Osteoblast (primary cell): ENCODE results near the gene NUP62. TPM values are rescaled to one million over a fixed set of nuclear protein-coding genes. Genes with fewer than 3 reads are reported as not detected.
A peak's percentile ranks its signal among the peaks of the same experiment; 100 is the strongest.

ENCODE experiments used
- DNase-seq: peaks from one replicate; pipeline ENCODE4 v3.0.0; 2011; ENCODE audit warnings: low spot score, mixed read lengths; ENCODE audit not compliant: insufficient read length; ENCODE audit errors: missing footprints
- H2AFZ ChIP-seq: 2 replicates; pipeline ENCODE4 v1.6.0; 2011; ENCODE audit warnings: mild to moderate bottlenecking, low read length
- H3K27ac ChIP-seq: 2 replicates; pipeline ENCODE4 v1.5.1; 2011; ENCODE audit warnings: mild to moderate bottlenecking, low read depth, low read length, moderate library complexity
- H3K27me3 ChIP-seq: 2 replicates; pipeline ENCODE4 v1.6.0; 2012; ENCODE audit warnings: mild to moderate bottlenecking, control low read depth, inconsistent platforms, low read length, moderate library complexity; ENCODE audit not compliant: insufficient read depth
- H3K36me3 ChIP-seq: 2 replicates; pipeline ENCODE4 v1.5.1; 2011; ENCODE audit warnings: mild to moderate bottlenecking, low read length, control low read depth, moderate library complexity; ENCODE audit not compliant: insufficient read depth
- H3K4me1 ChIP-seq: 2 replicates; pipeline ENCODE4 v1.5.1; 2011; ENCODE audit warnings: mild to moderate bottlenecking, low read length, control low read depth, moderate library complexity; ENCODE audit not compliant: insufficient read depth
- H3K4me2 ChIP-seq: 2 replicates; pipeline ENCODE4 v1.6.0; 2011; ENCODE audit warnings: mild to moderate bottlenecking, low read length; ENCODE audit not compliant: insufficient read depth
- H3K4me3 ChIP-seq: fragments of 200-600 bp; sonication (generic); 3 replicates; pipeline ENCODE4 v1.5.1; 2012; ENCODE audit warnings: mild to moderate bottlenecking, low read length, inconsistent platforms; ENCODE audit not compliant: insufficient read depth
- H3K79me2 ChIP-seq: 2 replicates; pipeline ENCODE4 v1.6.0; 2012; ENCODE audit warnings: mild to moderate bottlenecking, low read length, control low read depth, inconsistent platforms; ENCODE audit not compliant: insufficient read depth
- H3K9me3 ChIP-seq: 2 replicates; pipeline ENCODE4 v1.5.1; 2011; ENCODE audit warnings: low read depth, low read length, control low read depth
- H4K20me1 ChIP-seq: 2 replicates; pipeline ENCODE4 v1.6.0; 2012; ENCODE audit warnings: mild to moderate bottlenecking, low read length, control low read depth; ENCODE audit not compliant: insufficient read depth
- total RNA-seq: library from RNA; depleted of rRNA; stranded (reverse); fragments of >200 nt; gene quantifications from 2 replicates; pipeline ENCODE4 v1.2.3, GENCODE V29; 2012
- TF ChIP-seq, protein P1 (sequence below): IDR thresholded peaks from 2 replicates; pipeline ENCODE4 v1.5.1; 2011; ENCODE audit warnings: mild to moderate bottlenecking, low read depth, low read length, moderate library complexity; ENCODE audit errors: extremely low read depth

The NUP62 gene
- total RNA-seq, 1 donor, result 22.8 TPM

- peaks cover 8% of the 10 kb centered on the region for H4K20me1 ChIP-seq
- H3K4me3 ChIP-seq, result no peak overlapping the region
- DNase-seq, result no peak
- no peaks in the 10 kb centered on the region for H3K9me3 ChIP-seq
- peaks cover 10% of the 10 kb centered on the region for H3K36me3 ChIP-seq
- TF ChIP-seq, protein P1, sequence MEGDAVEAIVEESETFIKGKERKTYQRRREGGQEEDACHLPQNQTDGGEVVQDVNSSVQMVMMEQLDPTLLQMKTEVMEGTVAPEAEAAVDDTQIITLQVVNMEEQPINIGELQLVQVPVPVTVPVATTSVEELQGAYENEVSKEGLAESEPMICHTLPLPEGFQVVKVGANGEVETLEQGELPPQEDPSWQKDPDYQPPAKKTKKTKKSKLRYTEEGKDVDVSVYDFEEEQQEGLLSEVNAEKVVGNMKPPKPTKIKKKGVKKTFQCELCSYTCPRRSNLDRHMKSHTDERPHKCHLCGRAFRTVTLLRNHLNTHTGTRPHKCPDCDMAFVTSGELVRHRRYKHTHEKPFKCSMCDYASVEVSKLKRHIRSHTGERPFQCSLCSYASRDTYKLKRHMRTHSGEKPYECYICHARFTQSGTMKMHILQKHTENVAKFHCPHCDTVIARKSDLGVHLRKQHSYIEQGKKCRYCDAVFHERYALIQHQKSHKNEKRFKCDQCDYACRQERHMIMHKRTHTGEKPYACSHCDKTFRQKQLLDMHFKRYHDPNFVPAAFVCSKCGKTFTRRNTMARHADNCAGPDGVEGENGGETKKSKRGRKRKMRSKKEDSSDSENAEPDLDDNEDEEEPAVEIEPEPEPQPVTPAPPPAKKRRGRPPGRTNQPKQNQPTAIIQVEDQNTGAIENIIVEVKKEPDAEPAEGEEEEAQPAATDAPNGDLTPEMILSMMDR, result no peak
- H3K27ac ChIP-seq, result no peak overlapping the region
- no peaks in the 10 kb centered on the region for H3K27me3 ChIP-seq
- H3K4me1 ChIP-seq, result peaks cover 3% of the 10 kb centered on the region
- peaks cover 26% of the 10 kb centered on the region for H3K79me2 ChIP-seq
- no peak overlapping the region for H2AFZ ChIP-seq
- no peak overlapping the region for H3K4me2 ChIP-seq
Observed at GRCh38 chr19:49931293-49932040, 2.2 kb upstream of the NUP62 start.

DNA sequence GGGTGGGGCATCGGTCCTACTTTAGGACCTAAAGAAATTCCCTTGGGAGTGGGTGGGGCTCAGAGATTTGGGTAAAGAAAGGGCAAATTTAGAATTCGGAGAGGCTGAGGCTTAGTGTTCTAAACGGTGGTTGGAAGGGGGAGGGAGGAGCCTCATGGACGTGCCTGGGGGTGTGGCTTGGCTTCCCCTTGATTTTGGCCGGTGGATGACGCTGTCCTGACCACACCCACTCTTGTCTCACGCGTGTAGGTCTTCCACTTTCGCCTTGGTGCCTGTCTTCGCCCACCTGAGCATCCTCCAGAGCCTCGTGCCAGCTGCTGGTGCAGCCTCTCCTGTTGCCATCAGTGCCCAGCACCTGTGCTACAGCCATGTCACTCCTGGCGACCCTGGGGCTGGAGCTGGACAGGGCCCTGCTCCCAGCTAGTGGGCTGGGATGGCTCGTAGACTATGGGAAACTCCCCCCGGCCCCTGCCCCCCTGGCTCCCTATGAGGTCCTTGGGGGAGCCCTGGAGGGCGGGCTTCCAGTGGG, 1.2 kb upstream of the NUP62 start:
- peak overlapping the region; percentile 91 for H3K4me3 ChIP-seq
- no peaks in the 10 kb centered on the region for H3K27me3 ChIP-seq
- peak; percentile 83 for DNase-seq
- peaks cover 16% of the 10 kb centered on the region for H3K36me3 ChIP-seq
- H3K4me2 ChIP-seq, result peak overlapping the region; percentile 83
- peaks cover 34% of the 10 kb centered on the region for H3K79me2 ChIP-seq
- TF ChIP-seq, protein P1, result no peak
- no peaks in the 10 kb centered on the region for H3K9me3 ChIP-seq
- peaks cover 8% of the 10 kb centered on the region for H4K20me1 ChIP-seq
- H3K4me1 ChIP-seq, result peaks cover 3% of the 10 kb centered on the region
- no peak overlapping the region for H3K27ac ChIP-seq
- no peak overlapping the region for H2AFZ ChIP-seq

DNA sequence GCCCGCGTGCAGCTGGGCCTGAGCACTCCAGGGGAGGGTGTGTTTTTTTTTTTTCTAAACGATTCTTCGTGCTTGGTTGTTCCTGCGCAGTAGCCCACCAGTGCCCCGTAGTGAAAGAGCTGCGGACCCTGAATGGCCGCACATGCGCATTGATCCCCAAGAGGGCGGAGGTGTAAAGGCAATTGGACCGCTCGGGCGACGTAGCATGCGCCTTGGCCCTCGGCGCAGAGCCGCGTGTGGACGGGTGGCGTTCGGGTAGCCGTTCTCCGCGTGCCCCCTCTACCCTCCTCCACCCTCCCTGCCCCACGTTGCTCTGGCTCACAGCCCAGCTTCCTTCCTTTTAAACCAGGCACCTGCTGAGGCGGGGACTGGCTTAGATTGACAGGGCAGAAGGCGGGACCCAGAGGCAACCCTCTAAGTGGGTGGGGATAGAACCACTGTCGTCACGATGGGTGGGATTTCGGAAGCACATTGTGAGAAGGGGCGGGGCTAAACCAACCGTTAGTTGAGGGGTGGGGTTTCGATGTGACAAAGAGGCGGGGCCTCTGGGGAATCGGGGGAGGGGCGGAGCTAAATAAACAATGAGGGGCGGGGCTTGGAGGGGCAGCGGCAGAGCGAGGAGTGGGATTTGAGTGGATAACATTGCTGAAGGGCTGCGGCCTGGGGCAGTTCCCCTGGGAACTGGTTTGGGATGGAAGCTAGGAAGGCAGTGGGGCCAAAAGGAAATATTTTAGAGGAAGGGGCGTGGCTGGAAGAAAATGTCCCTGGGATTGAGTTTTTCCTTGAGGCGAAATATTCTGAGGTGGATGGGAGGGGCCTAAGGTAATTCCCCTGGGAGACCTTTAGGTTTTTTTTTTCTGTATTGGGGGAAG, 543 bp upstream of the NUP62 start:
- TF ChIP-seq, protein P1, result no peak
- Histone ChIP-seq H3K4me1 (peaks cover 3% of the 10 kb centered on the region), H3K4me3 (peak overlapping the region; percentile 91), H3K4me2 (peak overlapping the region; percentile 83), H3K79me2 (peaks cover 41% of the 10 kb centered on the region), H2AFZ (peak overlapping the region; percentile 99), H3K27ac (peak overlapping the region; percentile 90), H3K36me3 (peaks cover 19% of the 10 kb centered on the region), H4K20me1 (peaks cover 13% of the 10 kb centered on the region), H3K9me3 (no peaks in the 10 kb centered on the region), H3K27me3 (no peaks in the 10 kb centered on the region)
- peak; percentile 98 for DNase-seq
